HPDE6-E6E7 (cell line): ENCODE measurements around the gene SNCAIP.

Experiments
- DNase-seq: peaks from one replicate; pipeline ENCODE4 v3.0.0; 2011; ENCODE audit warnings: missing footprints; ENCODE audit errors: extremely low spot score

SNCAIP gene

DNA sequence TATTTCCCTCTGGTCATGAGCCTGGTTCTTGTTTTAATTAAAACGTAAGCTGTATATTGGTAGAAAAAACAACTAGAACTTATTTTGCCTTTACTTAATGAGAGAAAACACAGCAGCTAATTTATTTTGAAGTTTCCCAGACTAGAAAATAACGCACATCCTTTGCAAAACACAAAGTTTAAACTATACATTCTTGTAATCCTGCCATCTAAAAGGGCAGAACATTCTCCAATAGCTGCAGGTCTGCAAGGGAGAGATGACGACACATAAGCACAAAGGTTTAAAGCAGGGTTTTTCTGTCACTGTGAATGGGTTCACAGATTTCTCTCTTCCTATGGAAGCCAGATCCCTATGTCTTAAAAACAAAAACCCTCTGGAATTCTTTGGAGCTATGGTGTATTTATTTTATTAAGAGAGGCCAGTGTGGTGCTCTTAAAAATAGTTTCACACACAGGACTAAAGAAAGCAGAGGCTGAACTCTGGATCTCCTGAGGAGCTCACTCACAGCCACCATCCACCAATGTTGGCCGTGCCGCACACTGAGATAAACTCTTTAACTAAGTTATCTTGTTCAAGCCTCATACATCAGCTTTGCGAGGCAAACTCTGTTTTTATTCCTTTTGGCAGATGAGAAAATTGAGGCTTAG, 82.4 kb downstream of the SNCAIP start:
- DNase-seq: no peak

DNA sequence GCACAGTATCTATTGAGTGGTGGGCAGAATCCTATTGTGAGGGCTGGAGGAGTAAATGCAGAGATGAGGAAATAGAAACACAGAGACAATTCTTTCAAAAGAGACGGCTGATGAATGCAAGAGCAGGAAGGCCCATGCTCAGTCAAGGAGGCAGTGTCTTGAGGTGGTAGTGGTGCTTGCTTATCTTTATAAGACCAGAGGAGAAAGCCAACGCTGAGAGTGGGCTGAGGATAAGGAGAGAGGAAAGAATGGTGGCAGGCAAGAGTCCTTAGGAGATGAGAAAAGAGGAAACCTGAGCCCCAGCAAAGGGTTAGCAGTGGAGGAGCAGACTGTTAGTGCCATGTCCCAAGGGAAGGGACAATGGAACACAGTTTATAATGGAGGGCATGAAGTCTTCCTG, 86.0 kb downstream of the SNCAIP start:
- no peak for DNase-seq

DNA sequence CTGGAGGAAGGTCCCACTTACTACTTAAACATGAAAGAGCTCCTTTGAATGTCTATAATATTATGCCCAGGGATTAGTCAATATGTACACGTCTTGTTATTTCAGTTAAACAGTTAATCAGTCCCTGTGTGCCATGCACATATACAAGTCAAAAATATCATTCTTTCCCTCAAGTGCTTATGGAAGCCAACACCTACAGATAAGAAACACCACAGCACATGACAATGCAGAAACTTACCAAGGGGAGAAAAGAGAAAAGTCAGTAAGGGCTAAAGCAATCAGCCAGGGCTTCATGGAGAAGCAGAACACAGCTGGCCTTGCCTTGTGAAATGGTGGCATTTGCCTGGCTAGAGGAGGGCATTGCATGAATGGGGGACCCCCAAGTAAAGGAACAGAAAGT, 88.3 kb downstream of the SNCAIP start:
- no peak for DNase-seq

DNA sequence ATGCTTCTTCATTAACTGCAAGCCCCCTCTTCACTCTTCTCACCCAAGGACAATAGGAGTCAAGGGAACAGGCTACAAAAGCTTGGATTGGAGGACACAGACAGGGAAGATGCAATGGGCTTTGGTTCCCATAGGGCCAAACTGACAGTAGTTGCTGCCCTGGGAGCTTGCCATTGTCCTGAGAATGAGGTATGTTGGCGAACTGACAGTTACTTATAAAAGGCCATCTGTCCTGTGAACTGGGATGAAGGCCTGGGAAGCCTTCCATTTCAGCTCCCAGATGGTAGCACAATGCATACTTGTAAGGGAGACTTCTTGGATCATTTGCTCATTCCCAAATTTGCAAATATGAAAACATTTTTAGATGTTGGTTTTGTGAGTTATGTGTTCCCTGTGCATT, 88.9 kb downstream of the SNCAIP start:
- DNase-seq: no peak

DNA sequence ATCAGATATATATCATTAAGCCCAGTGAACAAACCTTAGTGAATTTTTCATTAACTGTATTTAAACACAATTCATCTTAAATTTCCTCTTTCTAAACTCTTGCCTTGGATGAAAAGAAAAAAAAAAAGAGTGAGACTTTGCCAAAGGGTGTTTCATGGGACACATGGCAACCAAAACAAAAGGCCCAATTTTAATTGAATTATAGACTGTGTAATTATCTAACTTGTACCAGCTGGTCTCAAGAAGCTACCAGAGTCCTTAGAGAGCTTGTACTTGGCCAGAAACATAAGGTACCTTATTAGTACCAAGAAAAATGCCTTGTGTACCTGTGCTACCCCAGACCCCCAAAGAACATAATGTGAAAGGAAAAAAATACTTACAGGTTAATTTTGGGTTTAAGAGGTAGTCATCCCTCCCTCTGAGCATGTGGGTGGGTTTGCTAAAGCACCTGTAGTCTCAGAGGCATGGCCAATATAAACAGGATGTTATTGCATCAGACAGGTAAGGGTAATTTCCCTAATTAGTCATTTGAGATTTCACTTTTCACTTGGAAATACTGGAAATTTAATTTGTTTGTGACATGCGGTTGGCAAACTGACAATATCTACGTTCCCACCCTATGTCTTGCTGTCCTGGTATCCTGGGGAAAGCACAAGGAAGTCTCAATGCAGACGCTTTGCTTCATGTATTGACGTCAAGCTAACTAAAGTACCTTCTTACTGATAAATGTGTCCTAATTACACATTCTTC, 90.1 kb downstream of the SNCAIP start:
- DNase-seq: no peak

DNA sequence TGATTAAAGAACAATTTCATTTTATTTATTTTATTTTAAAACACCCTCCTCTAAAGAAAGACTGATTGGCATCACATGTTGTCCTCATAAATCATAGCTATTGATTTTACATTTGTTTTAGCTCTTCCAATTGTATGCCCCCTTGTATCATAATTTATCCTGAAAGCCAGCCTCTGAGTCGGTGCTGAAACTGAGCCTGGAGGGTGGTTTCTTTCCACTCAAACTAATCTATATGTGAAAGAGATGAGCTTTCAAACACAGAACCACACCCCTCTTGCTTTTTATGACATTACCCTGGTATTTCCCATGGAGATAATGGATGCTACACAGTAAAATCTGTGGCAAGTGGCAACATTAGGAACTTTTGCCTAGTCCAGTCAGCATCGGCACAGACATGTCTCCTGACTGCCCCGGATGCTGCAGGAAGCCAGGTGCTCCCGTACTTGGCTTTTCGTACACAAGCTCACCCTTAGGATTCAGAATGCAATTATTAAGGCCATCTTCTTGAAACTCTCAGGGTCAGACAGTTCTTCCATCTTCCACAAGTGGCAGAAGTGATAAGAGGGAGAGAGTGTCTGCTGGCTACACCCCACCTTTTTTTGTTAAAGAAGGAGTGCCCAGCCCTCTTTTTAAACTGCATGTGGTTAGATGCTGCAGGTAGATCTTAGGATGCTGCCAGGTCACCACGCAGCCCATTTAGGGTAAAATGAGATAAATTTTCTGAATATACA, 91.1 kb downstream of the SNCAIP start:
- DNase-seq: no peak

DNA sequence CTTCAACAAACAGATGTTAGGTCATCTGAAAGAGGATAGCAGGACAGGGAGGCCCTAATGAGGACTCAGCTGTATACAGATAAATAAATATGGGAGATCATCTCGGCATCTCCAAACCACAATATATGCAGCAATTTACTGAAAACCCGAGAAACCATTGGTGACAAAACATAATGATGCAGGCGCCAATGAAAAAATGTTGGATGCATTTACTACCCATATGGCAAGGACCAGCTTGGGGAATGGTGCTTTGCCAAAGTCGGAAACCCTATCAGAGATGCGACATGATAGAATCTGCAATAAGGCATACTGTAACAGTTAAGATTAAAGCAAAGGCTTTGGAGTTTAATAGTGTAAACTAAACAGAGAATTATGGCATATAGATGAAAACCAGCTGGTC, 92.0 kb downstream of the SNCAIP start:
- no peak for DNase-seq

DNA sequence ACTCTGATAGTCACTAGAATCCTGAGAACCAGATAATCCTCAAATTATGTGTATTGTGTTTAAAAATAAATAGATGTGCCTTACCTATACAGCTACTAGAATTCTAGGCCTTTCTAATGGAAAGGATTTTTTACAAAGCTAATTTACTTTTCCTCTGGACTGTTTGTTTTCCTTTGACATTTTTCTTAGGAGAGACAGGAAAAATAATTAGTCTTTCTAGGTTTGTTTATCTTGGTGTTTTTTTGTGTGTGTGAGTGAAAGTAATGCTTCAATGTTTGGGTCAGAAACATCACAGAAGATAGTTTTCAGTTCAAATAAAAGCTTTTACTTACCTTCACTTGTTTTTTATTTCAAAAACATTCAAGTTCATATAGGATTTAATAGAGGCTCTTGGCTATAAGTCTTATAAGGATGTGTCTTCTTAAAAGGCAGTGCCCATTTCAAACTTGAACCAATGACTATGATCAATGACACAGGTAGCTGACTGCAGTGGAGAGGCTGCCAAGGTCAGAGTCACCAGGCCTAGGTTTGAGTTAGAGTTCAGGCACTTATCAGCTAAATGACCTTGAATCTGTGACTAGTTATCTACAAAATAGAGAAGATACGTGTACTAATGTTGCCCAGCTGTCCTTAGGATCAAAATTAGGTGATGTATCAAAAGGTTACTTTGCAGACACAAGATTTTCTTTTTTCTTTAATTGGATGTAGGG, 92.8 kb downstream of the SNCAIP start:
- DNase-seq: no peak

DNA sequence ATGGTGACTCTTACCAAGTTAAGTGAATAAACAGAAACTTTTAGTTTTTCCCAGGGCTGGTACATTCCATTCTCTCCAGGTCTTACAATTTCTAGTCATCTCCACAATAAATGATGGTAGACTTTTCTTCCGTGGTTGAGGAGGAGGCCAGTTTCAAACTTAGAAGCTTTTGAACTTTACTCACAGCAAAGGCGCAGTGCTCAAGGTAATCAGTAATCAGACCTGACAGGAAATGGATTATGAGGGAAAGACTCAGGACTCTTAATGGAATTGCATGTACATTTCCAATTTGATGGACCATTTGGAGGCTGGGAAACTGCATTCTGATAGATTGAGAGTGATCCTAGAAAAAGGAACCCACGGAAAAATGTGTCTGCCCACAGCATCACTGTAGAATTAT, 93.7 kb downstream of the SNCAIP start:
- DNase-seq: no peak

DNA sequence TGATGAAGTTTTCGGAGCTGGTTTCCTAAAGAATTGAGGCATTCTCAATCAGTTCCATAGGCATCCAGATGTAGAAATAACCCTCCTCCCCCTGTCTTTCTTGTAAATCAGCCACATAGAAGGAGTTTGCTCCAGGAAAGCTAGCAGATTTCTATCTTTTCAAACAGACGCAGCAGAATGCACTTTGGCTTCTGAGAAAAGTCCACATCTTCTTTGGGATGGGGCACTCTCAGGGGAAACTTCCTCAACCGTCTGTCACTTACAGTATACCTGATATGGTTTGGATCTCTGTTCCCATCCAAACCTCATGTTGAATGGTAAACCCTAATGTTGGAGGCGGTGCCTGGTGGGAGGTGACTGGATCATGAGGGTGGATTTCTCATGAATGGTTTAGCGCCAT, 94.1 kb downstream of the SNCAIP start:
- no peak for DNase-seq

DNA sequence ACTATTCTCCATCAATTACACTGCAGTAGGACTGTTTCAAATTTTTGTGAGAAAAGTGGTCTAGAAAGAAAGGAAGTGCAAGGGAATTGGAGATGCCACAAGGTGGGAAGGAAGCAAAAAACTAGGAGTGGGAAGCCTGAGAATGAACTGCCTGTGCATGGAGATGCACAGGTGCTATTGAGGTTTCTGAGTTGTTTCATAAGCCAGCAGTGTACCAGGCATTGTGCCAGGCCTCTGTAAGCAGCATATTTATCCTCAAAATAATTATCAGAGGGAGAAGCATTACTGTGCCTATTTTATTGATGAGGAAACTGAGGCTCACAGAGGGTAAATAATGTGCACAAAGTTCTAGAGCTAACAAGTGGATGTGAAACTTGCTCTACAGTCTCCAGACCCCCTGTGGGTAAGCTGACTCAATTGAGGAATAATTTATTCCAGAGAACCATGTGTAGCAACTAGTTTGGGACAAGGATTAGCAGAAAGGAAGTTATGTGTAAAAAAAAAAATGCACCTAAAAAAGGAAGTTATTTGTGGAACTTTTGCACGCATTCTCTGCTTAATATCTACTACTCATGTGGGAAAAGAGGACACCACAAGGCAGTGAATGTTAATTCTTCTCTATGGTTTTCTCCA, 96.7 kb downstream of the SNCAIP start:
- no peak for DNase-seq

DNA sequence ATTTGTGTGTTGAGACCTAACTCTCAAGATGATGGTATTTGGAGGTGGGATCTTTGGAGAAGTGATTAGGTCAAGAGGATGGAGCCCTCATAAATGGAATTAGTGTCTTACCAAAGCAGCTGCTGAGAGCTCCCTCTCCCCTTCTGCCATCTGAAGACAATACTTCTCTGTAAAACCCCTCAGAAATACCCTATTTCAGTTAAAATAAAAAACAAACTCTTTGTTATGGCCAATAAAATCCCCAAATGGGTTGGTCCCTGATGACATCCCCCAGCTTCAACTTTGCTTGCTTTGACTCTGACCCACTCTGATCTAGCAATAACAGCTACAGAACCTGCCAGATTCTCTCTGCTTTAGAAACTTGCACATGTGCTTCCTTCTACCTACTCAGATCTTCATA, 100.9 kb downstream of the SNCAIP start:
- DNase-seq: no peak

DNA sequence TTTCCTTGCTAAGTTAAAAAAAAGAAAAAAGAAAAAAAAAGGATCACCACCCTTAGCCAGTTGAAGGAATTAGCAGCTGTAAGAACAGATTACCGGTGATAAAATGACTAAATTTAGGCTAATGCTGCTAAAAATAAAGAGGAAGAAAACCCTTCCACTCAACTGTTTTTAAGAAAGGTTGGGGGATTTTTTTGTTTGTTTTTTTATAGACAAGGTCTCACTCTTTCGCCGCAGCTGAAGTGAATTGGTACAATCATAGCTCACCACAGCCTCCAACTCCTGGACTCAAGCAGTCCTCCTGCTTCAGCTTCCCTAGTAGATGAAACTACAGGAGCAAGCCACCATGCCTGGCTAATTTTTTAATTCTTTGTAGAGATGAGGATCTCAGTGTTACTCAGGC, 101.7 kb downstream of the SNCAIP start:
- no peak for DNase-seq

DNA sequence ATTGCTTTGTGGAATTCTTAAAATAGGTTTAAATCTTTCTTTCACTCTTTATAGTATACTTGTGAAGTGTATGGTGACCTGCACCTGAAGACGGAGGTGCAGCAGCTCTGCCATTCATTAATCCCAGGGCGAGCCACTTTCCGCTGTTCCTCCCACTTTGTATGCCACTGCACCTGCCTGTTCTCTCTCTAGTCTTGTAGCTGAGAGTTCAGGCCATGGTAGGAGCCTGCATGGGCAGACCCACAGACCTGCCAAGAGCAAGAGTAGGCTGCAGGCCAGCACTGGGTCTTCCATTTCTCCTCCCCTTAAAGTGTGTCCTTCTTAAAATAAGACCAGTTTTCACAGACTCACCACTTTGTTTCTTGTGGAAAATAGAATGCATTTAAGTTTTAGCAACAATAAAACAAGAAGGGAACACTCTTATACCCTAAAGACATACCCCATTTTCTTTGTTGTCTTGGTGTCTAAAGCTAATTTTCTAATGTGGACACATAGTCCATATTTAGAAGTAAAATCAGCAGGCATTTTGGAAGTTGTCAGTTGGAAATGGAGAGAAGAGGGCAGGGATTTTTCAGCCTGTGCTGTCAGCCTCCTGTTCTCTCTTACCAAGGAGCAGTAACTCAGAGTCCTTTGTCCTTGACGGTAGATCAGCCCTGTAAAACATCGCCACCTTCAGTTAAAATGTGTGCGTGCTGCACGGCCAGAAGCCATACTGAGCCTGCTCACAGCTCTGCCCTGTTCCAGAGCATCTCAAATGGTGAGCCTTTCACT, 103.2 kb downstream of the SNCAIP start:
- peak; percentile 29 for DNase-seq

DNA sequence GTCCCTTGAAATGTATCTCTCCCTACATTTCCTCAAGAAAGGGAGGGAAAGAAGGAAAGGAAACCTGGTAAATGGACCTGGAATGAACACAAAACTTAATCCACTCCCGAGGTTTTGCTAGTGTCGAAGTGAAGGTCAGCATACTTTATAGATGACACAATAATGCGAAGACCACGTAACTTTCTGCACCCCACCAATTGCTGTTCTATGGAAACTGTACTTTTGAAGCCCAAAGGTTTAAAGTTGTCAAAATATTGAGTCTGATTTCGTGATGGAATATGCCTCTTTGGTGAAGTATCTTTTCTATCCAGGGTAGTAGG, 103.7 kb downstream of the SNCAIP start:
- DNase-seq: no peak

DNA sequence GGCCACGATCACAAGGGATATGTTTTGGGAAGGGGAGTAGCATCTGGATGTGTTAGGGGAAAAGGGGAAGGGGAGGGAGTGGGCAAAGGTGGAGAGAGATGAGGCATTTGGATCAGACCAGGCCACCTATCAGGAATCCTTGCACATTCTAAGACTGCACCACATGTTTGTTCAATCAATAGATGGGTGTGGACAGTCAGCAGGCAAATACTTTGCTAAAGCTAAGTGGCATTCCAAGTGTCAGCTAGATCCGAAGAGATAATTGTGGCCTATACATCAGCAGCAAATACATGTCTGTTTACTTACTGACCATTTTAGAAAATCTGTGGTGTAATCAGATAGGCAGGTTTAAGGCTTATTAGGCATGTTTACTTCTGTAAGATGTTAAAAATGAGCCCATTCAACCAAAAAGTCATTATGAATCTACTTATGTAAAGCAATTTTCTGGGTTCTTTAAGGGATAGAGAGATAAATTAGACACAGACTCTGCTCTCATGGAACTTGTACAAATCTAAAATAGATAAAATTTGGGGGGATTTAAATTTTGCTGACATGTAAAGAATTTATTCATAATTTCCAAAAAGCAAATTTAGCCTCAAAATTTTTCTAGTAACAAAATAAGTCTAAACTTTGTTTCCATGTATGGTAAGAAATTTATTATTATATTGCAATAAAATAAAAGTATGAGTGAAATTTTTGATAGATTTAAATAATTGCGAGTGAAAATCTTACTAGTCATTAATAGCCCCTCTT, 107.3 kb downstream of the SNCAIP start:
- DNase-seq: no peak

DNA sequence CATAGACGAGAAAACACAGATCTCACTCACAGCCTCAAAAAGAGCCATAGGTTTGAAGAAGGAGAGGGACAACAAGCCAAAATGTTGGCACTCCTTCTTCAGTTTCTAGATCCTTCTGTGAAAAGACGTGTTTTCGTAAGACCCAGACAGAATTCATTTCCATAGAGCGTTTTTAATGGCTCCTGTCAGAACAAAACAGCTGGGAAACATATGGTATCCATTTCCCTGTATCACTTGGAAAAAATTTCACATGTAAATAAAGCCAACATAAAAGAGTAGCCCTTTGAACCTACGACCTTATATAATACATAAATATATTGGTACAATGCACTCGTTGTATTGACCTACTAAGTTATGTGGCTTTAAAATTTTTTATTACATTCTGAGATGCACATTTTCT, 108.1 kb downstream of the SNCAIP start:
- no peak for DNase-seq

DNA sequence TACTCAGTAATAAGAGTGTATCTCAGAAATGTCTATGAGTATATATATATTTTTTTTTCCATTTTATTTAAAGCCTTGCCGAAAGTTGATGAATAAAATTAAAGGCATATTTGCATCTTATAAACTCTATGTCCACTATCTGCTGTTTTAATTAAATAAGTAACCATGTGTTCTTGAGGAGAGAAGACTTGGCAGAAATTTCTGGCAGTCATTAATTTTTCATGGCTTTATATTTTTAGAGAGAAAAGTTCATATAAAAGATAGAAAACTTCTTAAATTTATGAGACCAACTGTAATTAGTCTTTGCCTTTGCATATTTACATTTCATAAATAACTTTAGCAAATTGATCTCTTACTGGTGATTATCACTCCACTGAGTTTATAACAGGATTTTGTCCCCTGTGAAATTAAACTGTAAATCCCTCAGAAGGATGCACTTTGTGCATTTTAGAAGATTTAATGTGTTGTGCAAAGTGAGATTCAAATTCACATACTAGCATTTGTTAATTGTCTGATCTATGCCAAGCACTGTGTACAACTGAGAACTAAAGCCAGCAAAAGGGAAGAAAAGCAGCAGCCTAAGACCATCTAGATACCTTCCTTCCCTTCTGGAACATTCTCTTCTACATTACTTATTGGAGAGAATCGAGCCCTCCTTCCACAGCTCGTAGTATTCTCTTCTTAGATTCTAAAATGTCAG, 108.7 kb downstream of the SNCAIP start:
- DNase-seq: no peak

DNA sequence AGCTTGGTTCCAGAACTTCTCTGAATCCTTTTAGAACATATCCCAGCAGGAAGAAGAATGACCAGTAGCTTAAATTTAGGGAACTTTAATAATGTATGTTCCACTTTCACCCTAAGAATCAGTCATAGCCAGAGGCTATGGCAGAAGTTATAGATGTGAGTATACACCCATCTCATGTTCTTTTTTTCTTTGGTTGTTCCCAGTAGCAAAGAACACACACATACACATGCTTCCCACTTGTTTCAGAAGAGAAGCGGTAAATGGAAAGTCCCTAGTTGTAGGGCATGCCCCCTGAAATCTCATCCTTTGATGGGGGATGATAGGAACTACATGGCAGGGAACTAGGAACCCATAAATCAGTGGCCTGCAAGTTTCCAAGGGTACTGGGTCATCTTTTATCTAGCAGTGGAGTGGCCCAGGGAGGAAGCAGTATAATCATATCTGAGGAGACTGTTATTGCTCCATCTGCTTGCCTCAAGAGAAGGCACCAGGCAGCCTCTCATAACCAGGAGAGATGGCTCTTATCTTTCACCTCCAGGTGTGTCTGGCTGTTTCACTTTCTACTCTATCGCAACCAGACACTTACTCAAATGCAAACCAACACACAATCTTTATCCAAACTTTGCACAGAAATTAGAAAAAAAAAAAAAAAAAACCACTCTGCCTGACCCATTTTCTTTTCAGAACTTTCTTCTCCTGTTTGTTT, 109.5 kb downstream of the SNCAIP start:
- no peak for DNase-seq
